GM19240 (cell line): ENCODE data around the gene NBEAL2.
"Not testable (repeated sequence)": the region's sequence is repeated elsewhere in the genome, so short reads cannot be mapped to it uniquely, and the experiment has no call there.

Source experiments
- DNase-seq: peaks from one replicate; pipeline ENCODE4 v3.0.0; 2011; ENCODE audit warnings: low spot score; ENCODE audit not compliant: insufficient read length

Gene NBEAL2

DNA sequence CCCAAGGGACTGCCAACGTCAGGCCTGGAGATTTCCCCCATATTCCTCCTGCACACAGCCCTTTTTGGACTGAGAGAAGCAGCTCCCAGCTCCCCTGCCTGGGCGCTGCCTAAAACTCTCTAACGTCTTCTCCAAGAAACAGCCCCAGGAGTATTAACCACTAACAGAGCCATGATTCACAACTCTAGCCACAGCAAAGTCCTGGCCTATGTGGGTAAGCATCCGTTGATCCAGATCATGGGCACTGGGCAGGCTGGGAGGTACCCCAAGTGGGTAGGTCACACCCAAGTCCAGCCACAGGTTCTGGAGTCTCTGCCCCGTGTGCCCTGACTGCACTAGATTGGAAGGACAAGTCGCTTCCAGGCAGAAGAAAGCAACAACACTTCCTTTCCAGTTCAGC, 31.9 kb downstream of the NBEAL2 start:
- no peak for DNase-seq

DNA sequence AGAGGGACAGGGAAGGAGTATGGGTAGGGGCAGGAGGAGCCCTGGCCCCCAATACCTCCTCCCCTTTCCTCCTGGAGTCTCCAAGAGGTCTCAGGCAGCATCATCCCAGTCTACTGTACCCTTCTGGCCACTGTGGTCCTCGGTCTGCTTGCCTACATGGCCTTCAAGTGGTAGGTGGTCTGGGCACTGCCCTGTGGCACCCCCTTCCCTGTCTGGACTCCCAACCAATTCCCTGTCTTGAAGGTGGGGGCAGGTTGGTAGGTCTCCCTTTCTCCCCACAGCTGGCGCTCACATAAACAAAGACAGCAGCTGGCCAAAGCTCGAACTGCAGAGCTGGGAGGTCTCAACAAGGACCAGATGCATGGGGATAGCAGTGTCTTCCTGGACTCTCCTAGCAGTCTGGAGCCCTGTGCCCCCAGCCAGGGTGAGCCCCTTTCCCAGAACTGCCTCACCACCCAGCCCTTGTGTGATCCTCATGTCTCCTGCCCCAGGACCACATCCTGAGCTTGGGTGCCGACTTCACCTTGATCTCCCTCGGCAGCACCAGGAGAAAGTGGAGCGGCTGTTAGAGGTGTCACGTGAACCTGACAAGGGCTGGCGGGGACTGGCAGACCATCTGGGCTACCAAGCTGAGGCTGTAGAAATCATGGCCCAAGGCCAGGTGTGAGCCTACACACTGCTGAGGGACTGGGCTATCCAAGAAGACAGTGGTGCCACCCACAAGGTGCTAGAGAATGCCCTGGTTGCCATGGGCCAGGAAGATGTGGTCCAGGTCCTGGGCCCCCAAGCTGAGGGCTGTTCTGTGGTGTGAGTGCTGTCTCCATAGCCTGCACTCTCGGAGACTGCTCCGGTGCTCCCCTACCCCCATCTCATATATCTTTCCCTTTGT, 33.1 kb downstream of the NBEAL2 start:
- no peak for DNase-seq

DNA sequence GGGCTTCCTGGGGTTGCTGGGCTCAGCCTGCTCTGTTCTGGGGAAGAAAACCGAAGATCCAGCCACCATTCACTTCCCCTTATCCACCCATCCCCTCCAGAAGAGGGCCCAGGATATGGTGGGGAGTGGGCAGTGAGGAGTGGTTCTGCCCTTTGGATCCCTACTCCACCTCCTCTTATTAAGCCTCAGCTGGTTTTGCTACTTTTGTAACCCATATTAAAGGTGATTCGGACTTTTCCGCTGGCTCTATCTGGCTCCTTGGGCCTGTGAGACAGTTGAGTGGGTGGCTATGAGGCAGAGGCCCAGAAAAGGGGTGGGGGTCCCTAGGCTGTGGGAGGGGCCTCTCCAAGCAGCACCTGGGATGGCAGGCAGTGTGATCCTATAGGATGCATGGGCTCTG, 33.8 kb downstream of the NBEAL2 start:
- no peak for DNase-seq

DNA sequence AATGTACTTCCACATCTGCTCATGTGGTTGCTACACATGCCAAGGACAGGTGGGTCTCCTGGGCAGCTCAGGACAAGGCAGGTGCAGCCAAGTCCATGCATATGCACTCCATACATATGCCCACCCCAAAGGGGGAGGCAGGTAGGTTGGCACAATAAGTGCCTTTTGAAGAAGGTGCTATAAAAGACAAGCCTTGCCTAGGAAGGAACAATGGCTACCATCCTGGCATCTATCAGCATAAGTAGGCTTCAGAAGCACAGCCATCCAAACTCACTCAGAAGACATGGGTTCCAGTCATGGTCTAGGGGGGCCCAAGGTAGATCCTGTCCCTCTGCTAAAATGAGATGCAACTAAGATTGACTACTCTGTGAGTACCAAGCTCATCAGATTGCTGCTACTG, 34.6 kb downstream of the NBEAL2 start:
- no peak for DNase-seq

DNA sequence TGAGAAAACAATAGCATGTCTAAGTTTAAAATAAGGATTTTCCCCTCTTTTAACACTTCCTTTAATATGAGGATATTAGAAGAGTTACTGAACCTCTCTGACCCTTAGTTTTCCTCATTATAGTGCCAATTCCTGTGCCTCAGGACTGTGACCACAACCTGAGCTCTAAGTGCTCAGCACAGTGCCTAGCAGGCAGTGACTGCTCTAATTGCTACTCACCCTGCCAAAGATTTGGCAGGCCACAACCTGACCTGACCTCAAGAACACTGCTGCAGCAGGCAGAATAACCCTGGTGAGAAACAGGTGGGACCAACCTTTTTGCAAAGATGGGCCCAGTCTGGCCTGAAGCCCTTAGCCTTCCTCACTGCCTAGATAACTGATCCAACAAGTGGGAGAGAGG, 35.7 kb downstream of the NBEAL2 start:
- DNase-seq: no peak

DNA sequence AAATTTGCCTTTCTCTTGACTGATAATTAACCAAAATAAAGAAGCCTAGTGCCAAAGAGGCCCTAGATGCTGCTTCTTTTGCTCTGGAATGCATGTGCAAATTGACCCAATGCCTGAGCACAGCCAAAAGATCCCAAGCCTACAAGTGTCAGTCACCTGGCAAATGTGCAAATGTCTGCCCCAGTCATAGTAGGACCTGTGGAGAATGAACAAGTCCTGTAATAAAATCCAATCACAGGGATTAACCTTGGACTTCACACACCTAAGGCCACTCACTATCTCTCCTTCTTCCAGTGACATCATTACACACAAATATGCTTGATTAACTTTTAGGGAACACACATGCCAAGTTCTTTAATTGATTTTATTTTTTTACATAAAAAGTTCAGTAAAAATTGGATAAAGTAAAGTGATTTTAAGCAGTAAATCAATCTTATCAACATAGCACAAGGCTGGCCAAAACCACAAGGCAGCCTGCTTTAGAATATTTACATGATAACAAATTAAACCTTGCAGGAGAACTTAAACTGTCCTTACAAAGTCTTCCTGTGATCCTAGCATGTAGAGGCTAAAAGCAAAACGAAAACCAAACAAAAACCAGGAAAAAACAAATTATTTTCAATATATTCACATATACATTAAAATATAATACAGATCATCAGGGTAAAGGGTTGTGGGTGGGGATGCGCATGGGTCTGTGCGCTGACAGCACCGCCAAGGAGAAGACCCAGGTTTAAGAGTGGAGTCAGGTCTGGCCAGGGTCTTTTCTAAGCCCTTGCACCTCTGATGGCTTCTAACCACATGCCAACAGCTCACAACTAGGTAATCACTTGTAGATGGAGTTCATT, 36.8 kb downstream of the NBEAL2 start:
- no peak for DNase-seq

DNA sequence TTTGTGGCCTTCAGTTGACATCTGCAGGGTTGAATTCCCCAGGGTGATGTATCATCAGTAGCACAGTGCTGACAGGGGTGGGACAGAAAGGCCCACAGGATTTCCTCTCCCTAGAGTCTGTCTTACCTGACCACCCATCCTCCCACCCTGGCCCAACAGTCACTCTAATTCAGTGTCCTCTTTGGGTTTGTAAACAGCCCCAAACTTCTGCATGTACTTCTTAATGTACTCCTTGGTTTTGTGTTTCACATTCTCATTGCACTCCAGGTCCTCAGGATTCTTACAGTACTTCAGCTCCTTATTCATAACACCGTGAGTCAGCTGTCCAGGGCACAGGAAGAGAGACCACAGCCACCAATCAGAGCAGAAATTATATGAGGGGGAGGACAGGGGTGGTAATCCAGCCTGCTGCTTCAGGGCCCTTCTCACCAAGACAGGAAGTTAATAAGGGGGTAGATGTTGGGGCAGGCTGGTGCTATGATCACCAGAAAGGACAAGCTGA, 37.5 kb downstream of the NBEAL2 start:
- DNase-seq: no peak

DNA sequence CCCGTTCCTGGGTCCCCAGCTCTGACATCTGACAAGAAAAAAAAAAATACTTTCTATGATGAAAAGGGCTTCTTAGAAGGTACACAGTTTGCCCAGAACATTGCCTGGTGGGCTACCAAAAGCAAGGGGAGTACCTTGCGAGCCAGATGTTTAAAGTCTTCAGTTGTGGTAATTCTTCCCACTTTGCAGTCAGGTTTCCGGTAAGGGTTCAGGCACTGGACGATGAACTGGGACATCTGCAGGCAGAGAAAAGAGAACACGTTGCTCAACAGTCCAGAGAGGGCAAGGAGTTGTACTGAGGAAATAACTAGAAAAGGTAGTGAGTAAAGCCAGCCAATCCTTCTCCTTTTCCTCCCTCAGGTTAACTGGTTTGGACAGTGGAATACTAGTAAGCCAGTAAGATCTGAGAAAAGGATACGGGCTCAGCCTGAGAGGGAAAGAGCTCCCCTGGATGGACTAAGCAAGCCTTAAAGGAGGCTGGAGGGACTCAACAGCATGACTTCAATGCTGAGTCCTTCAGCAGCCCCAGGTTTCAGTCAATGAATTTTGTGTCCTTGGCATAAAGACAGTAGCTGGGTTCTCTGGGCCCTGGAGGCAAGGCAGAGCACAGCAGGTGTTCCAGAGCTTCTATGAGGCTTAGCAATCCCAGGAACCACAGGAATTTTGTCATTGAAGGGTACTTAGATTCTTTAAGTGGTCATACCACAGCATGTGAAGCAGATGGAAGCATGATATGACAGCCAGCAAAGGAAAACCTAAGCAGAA, 38.2 kb downstream of the NBEAL2 start:
- DNase-seq: no peak

DNA sequence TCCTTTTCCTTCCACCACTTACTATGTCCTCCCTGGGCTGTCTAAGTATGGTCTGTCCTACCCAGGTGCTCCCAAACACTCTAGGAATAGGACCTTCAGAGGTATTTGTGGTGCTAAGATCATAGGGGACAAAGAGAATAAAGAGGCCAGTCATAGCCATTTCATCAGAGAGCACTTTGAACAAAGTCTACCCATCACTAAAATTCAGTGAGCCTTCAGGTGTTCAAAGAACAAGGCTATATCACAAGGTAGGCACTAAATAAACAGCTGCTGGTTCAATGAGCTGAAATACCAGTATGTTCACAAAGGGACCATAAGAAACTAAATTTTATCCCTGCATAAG, 38.8 kb downstream of the NBEAL2 start:
- DNase-seq: no peak

DNA sequence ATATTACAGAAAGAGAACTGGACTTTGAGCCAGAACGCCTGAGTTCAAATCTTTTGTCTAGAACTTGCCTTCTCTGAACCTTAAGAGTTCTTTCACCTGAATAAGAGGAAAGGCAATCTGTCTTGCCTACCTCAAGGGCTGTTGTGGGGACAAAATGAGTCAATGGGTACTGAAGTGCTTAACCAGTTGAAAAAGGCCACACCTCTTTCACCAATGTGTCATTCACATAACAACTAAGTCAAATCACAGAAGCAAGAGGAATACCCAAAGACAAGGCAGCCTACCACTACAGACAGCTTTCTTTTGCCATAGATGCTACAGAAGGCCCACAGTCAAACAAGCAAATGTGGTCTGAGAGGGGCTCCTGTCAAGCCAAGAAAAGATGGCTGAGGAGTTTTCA, 39.7 kb downstream of the NBEAL2 start:
- DNase-seq: no peak

DNA sequence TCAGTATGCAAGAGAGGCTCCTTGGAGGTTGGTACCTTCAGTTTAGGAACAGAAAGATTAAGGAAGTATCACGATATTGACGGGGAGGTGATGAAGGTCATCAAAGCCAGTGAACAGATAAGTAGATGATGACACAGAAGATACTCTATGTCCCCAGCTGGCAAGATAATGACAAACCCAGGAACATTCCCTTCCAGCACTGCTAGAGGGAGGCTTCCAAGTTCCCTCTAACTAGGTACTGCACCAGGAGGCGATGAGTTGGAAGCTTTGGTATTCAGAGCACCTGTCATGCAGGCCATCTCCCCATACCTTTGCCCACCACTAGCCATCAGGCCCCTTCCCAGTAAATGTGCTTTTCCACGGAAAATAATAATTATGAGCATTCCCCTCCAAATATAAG, 40.8 kb downstream of the NBEAL2 start:
- DNase-seq: no peak

DNA sequence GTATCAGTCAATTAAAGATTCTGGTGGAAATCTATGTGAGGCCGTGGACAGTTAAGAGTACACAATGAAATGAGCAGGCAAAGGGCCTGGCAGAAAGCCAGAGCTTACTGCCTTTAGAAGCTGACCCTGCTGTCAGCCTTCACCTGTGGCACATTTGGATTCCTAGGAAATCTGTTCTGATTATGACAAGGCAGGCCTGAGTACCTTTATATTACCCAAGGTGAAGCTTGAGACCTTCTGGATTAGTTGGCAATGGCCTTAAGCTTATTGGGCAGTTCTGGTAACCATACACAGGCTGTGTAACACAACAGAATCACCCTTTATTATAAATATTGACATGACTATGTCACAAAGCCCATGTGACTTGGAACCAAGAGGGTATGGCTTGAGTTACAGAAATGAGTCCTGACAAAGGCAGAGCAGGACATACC, 43.2 kb downstream of the NBEAL2 start:
- no peak for DNase-seq

DNA sequence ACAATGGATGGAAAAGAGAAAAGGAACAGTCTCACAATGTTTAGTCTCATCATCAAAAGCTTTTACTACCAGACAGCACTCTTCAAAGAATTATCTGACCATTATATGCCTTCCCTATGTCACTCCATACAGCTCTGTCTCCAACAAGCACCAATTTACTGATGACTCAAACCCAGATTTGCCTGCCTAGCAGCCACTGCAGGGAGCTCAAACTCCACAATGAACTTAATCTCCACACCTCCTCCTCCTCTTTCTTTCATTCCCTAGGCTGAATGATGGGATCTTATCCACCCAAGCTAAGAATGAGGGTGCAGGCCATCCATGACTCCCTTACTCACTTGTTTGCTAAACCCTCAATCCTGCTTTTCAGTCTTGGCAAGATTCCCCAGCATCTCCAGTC, 45.5 kb downstream of the NBEAL2 start:
- no peak for DNase-seq

DNA sequence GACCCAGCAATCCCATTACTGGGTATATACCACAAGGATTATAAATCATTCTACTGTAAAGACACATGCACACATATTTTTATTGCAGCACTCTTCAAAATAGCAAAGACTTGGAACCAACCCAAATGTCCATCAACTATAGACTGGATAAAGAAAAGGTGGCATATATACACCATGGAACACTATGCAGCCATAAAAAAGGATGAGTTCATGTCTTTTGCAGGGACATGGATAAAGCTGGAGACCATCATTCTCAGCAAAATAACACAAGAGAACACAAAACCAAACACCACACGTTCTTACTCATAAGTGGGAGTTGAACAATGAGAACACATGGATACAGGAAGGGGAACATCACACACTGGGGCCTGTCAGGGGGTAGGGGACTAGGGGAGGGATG, 47.0 kb downstream of the NBEAL2 start:
- not testable (repeated sequence) for DNase-seq

DNA sequence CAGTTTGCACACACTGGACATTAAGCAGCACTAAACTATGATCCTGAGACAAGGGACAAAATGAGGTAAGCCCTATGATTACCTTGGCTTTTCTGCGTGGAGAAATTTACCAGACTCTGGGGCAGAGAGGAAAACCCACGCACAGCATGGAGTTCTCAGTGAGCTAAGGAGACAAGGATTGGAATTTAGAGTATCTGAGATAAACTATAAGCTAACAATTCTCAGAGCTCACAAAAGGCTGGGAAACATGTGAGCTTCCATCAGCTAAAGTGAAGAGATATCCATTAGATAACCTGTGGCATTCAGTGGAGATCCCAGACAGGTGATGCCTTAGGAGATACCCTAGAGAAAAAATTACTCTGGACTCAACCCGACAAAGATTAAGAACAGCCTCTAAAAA, 48.7 kb downstream of the NBEAL2 start:
- DNase-seq: no peak

DNA sequence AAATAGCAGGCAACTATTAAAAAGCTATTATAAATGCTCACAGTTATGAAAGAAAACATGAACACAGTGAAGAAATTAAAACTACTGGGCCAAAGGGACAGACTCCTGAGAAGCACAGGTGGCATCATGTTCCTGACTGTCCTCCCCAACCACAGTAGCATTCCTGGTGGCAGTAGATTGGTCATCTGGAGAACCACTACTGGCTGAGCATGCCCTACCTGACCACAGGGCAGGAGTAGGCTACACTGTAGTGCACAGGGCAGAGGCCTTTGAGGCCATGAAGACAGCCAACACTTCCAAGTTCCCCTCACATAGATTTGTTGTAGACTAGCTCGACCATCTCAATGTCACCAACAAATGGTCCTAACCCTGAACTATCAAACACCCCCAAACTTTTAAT, 49.2 kb downstream of the NBEAL2 start:
- no peak for DNase-seq

DNA sequence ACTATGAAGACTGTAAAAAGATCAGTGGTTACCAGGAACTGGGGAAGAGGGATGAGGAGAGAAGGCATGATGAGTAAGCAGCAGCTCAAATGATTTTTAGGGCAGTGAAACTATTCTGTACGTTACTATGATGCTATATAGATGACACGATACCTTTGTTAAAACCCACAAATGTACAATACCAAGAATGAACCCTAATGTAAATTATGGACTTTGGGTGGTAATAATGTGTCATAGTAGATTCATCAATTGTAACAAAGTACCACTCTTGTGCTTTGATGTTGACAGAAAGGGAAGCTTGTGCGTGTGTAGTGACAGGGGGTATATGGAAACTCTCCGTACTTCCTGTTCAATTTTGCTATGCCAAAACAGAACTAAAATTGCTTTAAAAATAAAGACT, 51.6 kb downstream of the NBEAL2 start:
- DNase-seq: not testable (repeated sequence)

DNA sequence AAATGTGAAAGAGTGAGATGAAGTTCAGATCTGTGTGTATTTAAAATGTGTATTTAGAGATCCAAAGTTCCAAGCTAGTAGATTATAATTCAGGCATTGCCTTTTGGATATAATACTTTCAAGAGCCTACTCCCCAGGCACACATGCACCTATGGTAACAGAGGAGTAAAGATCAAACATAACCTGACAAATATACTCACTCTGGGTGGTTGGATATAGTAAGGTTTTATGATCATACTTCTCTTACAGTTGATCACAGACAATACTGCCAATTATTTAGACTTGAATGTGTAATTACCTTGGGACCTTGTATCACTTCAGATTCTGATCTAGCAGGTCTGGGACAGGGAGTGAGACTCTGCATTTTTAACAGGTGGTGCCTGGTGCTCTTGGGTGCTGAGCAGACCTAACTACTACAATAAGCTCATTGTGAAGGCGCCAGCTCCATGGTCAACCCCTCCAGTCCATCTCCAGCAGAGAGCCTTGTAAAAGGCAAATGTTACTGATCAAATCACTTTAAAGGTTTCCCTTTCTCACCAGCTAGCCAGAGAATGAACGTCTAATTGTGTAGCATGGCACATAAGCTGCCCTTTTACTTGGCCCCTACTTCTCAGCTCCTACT, 55.5 kb downstream of the NBEAL2 start:
- DNase-seq: no peak

DNA sequence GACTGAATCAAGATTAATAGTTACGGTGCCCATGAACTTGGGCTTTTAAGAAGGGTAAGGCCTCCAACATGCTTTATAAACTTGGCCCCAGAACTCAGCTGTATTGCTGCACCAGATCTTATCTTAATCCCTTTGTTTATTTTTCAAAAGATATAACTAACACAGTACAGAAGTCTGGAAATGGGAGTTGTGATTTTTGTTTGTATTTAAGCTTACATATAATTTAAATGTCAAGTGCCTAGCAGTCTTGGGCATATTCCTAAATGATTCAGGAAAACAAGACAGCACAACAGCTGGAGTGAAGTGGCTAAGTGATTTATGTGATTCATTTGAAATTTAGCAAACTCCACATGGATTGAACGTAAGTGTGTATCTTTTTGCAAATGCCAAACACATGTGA, 56.2 kb downstream of the NBEAL2 start:
- DNase-seq: no peak

DNA sequence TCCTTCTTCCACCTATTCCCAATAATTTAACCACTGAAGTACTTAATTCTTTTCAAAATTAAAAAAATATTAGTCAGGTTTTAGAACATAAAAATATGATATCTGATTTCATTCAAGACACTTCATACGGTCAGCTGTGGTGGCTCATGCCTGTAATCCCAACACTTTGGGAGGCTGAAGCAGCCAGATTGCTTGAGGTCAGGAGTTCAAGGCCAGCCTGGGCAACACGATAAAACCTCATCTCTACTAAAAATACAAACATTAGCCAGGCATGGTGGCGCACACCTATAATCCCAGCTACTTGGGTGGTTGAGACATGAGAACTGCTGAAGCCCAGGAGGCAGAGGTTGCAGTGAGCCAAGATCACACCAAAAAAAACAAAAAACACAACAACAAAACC, 56.7 kb downstream of the NBEAL2 start:
- no peak for DNase-seq

DNA sequence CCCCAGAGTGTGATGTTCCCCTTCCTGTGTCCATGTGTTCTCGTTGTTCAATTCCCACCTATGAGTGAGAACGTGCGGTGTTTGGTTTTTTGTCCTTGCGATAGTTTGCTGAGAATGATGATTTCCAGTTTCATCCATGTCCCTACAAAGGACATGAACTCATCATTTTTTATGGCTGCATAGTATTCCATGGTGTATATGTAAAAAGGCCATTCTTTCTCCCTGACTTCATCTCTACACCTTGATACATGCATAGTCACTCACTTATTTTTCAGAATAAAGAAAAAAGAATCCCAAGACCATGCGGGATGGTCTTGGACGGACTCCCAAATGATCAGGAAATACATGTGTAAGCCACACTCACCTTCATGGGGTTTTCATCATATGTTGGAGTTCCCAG, 57.8 kb downstream of the NBEAL2 start:
- not testable (repeated sequence) for DNase-seq
